Measurements from ENCODE around the gene POLR1E. TPM values are rescaled to one million over a fixed set of nuclear protein-coding genes. Genes with fewer than 3 reads are reported as not detected.

The POLR1E gene
- total and polyA plus RNA-seq, 9 of the 15 experiments (the other 6 are each of a cell fraction or from before 2014, with no cell fraction given): 18.9 to 102 (median 74.4) TPM

GRCh38 chr9:37511016-37512010 is 25.6 kb downstream of the POLR1E start (continued):
- TF ChIP-seq PHF21A (IDR thresholded peaks at IDR 0.05; ENCODE audit: borderline replicate concordance, low read depth) (no peak), CHD2 (IDR thresholded peaks at IDR 0.05; ENCODE audit: low read depth, low read length) (no peak), PCBP1 (IDR thresholded peaks at IDR 0.05; ENCODE audit: low read depth, low read length, poor library complexity, severe bottlenecking) (no peak), TARDBP (IDR thresholded peaks at IDR 0.05) (no peak), POLR2B (IDR thresholded peaks at IDR 0.05; ENCODE audit: low read depth, partially characterized antibody) (peak; percentile 40), XRCC4 (IDR thresholded peaks at IDR 0.05; ENCODE audit: extremely low read depth, insufficient read depth, insufficient read length) (no peak), POLR2G (IDR thresholded peaks at IDR 0.05; ENCODE audit: low read depth, low read length) (peak; percentile 52), ZNF121 (CRISPR knock-in tag; conservative IDR thresholded peaks at IDR 0.05) (no peak), KLF13 (tag; IDR thresholded peaks at IDR 0.05; ENCODE audit: borderline replicate concordance, low read depth) (no peak), POLR2A (conservative IDR thresholded peaks at IDR 0.05) (peak; percentile 60; the same call in 1 of the 2 replicates), ZFPM2 (CRISPR knock-in tag; IDR thresholded peaks at IDR 0.05) (no peak), DMBX1 (CRISPR knock-in tag; IDR thresholded peaks at IDR 0.05; ENCODE audit: borderline replicate concordance) (no peak), CREM (IDR thresholded peaks at IDR 0.05; ENCODE audit: low read depth) (peak; percentile 72), SUPT5H (IDR thresholded peaks at IDR 0.05) (peak; percentile 55; the same call in 1 of the 2 replicates)
- TF ChIP-seq, protein P1, sequence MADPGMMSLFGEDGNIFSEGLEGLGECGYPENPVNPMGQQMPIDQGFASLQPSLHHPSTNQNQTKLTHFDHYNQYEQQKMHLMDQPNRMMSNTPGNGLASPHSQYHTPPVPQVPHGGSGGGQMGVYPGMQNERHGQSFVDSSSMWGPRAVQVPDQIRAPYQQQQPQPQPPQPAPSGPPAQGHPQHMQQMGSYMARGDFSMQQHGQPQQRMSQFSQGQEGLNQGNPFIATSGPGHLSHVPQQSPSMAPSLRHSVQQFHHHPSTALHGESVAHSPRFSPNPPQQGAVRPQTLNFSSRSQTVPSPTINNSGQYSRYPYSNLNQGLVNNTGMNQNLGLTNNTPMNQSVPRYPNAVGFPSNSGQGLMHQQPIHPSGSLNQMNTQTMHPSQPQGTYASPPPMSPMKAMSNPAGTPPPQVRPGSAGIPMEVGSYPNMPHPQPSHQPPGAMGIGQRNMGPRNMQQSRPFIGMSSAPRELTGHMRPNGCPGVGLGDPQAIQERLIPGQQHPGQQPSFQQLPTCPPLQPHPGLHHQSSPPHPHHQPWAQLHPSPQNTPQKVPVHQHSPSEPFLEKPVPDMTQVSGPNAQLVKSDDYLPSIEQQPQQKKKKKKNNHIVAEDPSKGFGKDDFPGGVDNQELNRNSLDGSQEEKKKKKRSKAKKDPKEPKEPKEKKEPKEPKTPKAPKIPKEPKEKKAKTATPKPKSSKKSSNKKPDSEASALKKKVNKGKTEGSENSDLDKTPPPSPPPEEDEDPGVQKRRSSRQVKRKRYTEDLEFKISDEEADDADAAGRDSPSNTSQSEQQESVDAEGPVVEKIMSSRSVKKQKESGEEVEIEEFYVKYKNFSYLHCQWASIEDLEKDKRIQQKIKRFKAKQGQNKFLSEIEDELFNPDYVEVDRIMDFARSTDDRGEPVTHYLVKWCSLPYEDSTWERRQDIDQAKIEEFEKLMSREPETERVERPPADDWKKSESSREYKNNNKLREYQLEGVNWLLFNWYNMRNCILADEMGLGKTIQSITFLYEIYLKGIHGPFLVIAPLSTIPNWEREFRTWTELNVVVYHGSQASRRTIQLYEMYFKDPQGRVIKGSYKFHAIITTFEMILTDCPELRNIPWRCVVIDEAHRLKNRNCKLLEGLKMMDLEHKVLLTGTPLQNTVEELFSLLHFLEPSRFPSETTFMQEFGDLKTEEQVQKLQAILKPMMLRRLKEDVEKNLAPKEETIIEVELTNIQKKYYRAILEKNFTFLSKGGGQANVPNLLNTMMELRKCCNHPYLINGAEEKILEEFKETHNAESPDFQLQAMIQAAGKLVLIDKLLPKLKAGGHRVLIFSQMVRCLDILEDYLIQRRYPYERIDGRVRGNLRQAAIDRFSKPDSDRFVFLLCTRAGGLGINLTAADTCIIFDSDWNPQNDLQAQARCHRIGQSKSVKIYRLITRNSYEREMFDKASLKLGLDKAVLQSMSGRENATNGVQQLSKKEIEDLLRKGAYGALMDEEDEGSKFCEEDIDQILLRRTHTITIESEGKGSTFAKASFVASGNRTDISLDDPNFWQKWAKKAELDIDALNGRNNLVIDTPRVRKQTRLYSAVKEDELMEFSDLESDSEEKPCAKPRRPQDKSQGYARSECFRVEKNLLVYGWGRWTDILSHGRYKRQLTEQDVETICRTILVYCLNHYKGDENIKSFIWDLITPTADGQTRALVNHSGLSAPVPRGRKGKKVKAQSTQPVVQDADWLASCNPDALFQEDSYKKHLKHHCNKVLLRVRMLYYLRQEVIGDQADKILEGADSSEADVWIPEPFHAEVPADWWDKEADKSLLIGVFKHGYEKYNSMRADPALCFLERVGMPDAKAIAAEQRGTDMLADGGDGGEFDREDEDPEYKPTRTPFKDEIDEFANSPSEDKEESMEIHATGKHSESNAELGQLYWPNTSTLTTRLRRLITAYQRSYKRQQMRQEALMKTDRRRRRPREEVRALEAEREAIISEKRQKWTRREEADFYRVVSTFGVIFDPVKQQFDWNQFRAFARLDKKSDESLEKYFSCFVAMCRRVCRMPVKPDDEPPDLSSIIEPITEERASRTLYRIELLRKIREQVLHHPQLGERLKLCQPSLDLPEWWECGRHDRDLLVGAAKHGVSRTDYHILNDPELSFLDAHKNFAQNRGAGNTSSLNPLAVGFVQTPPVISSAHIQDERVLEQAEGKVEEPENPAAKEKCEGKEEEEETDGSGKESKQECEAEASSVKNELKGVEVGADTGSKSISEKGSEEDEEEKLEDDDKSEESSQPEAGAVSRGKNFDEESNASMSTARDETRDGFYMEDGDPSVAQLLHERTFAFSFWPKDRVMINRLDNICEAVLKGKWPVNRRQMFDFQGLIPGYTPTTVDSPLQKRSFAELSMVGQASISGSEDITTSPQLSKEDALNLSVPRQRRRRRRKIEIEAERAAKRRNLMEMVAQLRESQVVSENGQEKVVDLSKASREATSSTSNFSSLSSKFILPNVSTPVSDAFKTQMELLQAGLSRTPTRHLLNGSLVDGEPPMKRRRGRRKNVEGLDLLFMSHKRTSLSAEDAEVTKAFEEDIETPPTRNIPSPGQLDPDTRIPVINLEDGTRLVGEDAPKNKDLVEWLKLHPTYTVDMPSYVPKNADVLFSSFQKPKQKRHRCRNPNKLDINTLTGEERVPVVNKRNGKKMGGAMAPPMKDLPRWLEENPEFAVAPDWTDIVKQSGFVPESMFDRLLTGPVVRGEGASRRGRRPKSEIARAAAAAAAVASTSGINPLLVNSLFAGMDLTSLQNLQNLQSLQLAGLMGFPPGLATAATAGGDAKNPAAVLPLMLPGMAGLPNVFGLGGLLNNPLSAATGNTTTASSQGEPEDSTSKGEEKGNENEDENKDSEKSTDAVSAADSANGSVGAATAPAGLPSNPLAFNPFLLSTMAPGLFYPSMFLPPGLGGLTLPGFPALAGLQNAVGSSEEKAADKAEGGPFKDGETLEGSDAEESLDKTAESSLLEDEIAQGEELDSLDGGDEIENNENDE (IDR thresholded peaks at IDR 0.05; ENCODE audit: low read depth, low read length): peak; percentile 28

All from K562 (cell line).